GM13976 (cell line): Measurements from ENCODE around the gene ZNF445.

Experiments used
- DNase-seq: peaks from one replicate; pipeline ENCODE4 v3.0.0; 2012; ENCODE audit warnings: low spot score
- CTCF ChIP-seq: IDR thresholded peaks from 2 replicates; pipeline ENCODE4 v1.5.1; 2012; ENCODE audit warnings: borderline replicate concordance, mild to moderate bottlenecking; ENCODE audit not compliant: insufficient read depth; ENCODE audit errors: extremely low read depth, missing control alignments, control extremely low read depth
- in situ Hi-C: fragments of 300-500 bp; cut with MboI; formaldehyde crosslinking; loops from one replicate; pipeline ENCODE4 v1.12.0; 2022; ENCODE audit warnings: low sequenced_read_pairs, mixed read lengths, inconsistent platforms; ENCODE audit not compliant: unreplicated experiment

Gene ZNF445

DNA sequence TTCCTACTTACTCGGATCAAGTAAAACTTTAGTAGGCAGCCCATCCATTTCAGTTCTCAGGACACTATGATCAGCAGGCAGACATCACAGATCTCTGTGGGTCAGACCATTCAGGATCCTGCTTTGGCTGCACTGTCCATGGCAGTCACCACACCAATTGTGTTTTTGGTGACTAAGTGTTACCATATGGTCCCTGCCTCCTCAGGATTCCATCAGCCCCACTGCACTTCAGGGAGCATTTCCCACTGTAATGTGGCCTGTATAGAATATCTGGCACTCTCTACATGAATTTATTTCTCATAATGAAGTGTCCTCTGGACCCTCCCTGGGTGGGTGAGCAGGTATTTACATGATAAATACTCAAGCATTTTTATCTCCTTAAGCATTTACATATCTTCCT is 41.3 kb downstream of the ZNF445 start:
- DNase-seq: no peak
- in situ Hi-C loops: no loop called here
- no peak for TF ChIP-seq CTCF

DNA sequence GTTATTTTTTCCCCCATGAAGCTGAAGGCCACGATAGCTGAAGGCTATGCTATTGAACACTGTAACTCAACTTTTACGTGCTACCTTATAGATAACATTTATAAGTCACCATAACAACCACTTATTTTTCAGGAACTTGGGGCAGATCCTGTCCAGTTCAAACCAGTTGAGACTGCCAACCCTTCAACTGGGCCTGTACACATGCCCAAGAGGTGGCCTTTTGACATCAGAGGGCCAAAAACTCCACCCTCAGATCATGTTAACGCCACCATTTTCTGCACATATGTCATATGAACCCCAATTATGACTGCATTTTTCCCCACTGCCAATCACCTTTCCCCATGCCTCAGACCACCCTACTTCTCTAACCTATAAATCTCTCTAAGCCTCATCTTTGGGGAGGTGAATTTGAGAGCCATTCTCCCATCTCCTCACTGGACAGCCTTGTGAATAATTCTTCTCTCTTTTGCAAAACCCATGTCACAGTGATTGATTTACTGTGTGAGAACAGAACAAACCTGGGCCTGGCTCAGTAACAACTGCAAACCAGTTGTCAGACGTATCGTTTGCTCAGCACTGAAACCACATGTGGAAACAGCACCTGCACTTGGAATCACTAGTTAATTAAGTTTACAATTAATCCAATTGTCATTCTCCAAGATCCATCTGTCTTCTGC is 42.5 kb downstream of the ZNF445 start:
- in situ Hi-C loops: no loop called here
- DNase-seq: no peak
- TF ChIP-seq CTCF: no peak

- TF ChIP-seq CTCF: no peak
- in situ Hi-C loops: no loop called here
- DNase-seq: no peak
These were observed 47.0 kb downstream of the ZNF445 start for GRCh38 chr3:44430466-44430865.

DNA sequence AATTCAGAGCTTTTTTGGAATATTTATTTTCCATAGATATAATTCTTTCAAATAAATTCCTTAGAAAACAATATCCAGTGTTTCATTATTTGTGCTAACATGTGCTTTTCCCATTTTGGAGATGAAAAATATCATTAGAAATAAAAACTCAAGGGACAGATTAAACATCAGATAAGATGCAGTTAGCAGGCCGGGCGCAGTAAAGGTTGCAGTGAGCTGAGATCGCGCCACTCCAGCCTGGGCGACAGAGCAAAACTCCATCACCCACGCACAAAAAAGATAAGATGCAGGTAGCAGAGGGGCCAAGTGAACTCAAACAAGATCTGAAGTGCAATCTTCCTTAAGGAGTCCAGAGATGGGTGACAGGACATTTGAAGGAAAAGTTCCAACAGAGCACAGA is 48.0 kb downstream of the ZNF445 start:
- TF ChIP-seq CTCF: no peak
- in situ Hi-C loops: no loop called here
- DNase-seq: no peak

DNA sequence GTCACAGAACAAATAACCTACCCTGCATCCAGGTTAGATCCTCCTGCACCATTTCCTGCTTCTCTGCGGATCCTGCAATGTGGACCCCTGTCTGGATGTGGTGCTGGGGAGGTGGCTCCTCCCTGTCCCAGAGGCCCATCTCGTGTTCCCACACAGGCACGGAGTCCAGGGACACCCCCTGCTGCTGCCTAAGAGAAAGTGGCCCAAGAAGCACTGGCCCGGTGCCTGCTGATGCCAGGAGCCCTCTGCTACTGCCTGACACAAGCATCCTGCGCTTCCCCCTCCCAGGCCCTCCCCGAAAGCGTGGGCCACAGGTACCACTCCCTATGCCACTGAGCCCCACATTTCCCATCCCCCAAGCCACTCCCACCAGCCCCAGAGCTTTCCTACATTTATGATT is 48.6 kb downstream of the ZNF445 start:
- in situ Hi-C loops: no loop called here
- DNase-seq: no peak
- TF ChIP-seq CTCF: no peak

- no peak for TF ChIP-seq CTCF
- in situ Hi-C loops: no loop called here
- DNase-seq: no peak
These were observed 49.8 kb downstream of the ZNF445 start for GRCh38 chr3:44427683-44428082.
